Adrenal gland (tissue), 12 donors: ENCODE data around the gene ABCA1. TPM values are rescaled to one million over a fixed set of nuclear protein-coding genes. Genes with fewer than 3 reads are reported as not detected.

Experiments used
- DNase-seq, 7 donors: peaks; one replicate each; pipeline ENCODE4 v3.0.0-alpha.2; 2019 to 2020
- H3K27ac ChIP-seq, 5 donors: fragments of 200-600 bp; sonication (generic) in 4 of 5; 1 replicate in 3 of 5; 2 replicates in 2 of 5; pipeline versions ENCODE4 v1.5.1 to v1.8.0; 2016 to 2020; ENCODE audit warnings: mild to moderate bottlenecking in 1 of 5
- H3K27me3 ChIP-seq: fragments of 200-600 bp; 2 replicates; pipeline ENCODE4 v1.8.0; 2021
- H3K36me3 ChIP-seq, 2 donors: fragments of 200-600 bp; replicated peaks in 1 of 2; 1 replicate in 1 of 2; 2 replicates in 1 of 2; pipeline versions ENCODE4 v1.5.1 to v1.8.0; 2018 to 2022
- H3K4me1 ChIP-seq, 2 donors: fragments of 200-600 bp; replicated peaks in 1 of 2; 1 replicate in 1 of 2; 2 replicates in 1 of 2; pipeline versions ENCODE4 v1.5.1 to v1.8.0; 2018 to 2021
- H3K4me3 ChIP-seq, 4 donors: fragments of 200-600 bp; sonication (generic) in 3 of 4; one replicate each; pipeline ENCODE4 v1.5.1; 2016 to 2018
- H3K9me3 ChIP-seq, 3 donors: fragments of 200-600 bp; sonication (generic) in 1 of 3; replicated peaks in 1 of 3; 1 replicate in 2 of 3; 2 replicates in 1 of 3; pipeline versions ENCODE4 v1.5.1 to v1.8.0; 2016 to 2021
- CTCF ChIP-seq, 6 experiments: fragments of 450-650 bp in 4 of 6; fragments of 200-600 bp in 2 of 6; sonication (generic) in 1 of 6; IDR thresholded peaks; 1 replicate in 5 of 6; 2 replicates in 1 of 6; pipeline versions ENCODE4 v1.5.1 to v1.8.0; 2016 to 2021; ENCODE audit warnings: antibody characterized with exemption in 6 of 6, mild to moderate bottlenecking in 2 of 6, moderate library complexity in 1 of 6
- POLR2A ChIP-seq, 2 donors: fragments of 450-650 bp; IDR thresholded peaks; one replicate each; pipeline ENCODE4 v1.6.1; 2017; ENCODE audit warnings: antibody characterized with exemption in 2 of 2, mild to moderate bottlenecking in 2 of 2, moderate library complexity in 1 of 2
- WGBS, 4 donors: extraction: QIAGEN DNeasy Blood & Tissue Kit in 2 of 4; methylation state at CpG; one replicate each; pipeline versions ENCODE4 v1.1.5 to v1.1.7; 2013 to 2017; 5-methylcytosine and 5-hydroxymethylcytosine counted together
- intact Hi-C, 2 donors: fragments of 100-400 bp; cut with DNase I; formaldehyde crosslinking; loops; one replicate each; pipeline versions ENCODE4 v1.14.1 to v1.15.0; 2022 to 2023
- polyA plus RNA-seq, 3 donors: library from polyadenylated mRNA; stranded (reverse); fragments of 200-250 nt in 2 of 3; fragments of 350-450 nt in 1 of 3; fragmentation: Illumina TruSeq in 1 of 3; extraction: RNeasy Lipid Tissue Mini Kit (QIAGEN cat#74804) in 1 of 3; gene quantifications; one replicate each; pipeline ENCODE4 v1.2.3, GENCODE V29; 2013 to 2014
- total RNA-seq, 9 donors: library from RNA; depleted of rRNA in 4 of 9; stranded (reverse); fragments of >200 nt in 4 of 9; fragments of 120-200 nt in 1 of 9; fragmentation: NEBNext Ultra II Directional in 1 of 9; extraction: Animal tissue kit (Norgen Biotek cat#: 25700) in 1 of 9; gene quantifications; one replicate each; pipeline versions ENCODE4 v1.1.0 to v1.2.4, GENCODE V29; 2013 to 2023
- donor health status: healthy with polysubstance abuse.
- donor health status: Bipolar disorder and iron deficiency.
- donor health status: DM: yes; HTN: yes; CAD: no.
- donor health status: DM: no; HTN: no; CAD: no.
- donor health status: DM: no; HTN: no; CAD: no.
- donor health status: DM: yes; HTN: yes; CAD: no.

The ABCA1 gene
- total and polyA plus RNA-seq, 12 donors, result 26.8 to 446 (median 134) TPM

DNA sequence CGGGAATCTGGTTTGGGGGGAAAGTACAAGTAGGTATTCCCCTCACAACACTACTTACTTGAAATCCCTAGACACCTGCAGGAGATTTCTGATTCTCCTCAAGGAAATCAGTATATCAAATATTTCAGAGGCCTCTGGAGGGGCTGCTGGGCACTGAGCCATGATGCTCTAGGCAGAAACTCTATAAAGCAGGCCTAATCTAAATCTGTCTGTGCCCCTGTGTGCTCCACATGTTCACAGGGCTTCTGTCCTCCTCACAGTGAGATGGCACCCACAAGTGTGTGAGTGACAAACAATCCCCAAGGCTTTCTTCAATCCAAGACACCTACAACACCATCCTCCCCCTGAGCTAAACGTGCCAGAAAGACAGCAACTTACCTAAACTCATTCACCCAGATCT lies 125.0 kb downstream of the ABCA1 start:
- WGBS, 4 donors, result 68 to 85% (median 70%) methylated on average over 2 of the region's 2 CpGs
- no peak for DNase-seq
- Histone ChIP-seq H3K9me3 (no peaks in the 10 kb centered on the region), H3K27ac (peak overlapping the region in 1 of 5 donors; percentile 21), H3K36me3 (peaks cover 0 to 94% of the 10 kb centered on the region in 2 donors), H3K27me3 (no peaks in the 10 kb centered on the region), H3K4me1 (peaks cover 0 to 34% of the 10 kb centered on the region in 2 donors), H3K4me3 (no peak overlapping the region)
- intact Hi-C loops, result no loop called here
- TF ChIP-seq CTCF (IDR thresholded peaks at IDR 0.05), result no peak
- peak in 1 of 2 donors; percentile 11 for TF ChIP-seq POLR2A (IDR thresholded peaks at IDR 0.05)

DNA sequence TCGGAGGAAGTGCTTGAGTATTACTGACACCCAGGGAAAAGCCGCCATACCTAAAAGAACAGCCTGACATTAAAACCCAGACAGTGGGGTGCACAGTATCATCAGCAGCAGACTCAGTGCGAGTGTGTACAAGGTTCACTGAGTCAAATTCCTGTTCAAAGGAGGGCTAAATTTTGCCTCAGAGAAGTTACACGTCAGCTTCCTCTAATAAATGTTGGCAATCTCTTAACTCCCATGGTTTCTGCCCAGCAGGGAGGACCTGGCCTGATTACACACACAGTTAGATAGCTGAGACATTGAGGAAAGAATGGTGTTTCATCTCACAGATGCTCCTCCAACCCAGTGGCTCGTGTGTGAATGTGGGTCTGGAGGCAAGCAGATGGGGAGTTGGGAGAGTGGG lies 125.8 kb downstream of the ABCA1 start:
- Histone ChIP-seq H3K4me1 (peaks cover 0 to 41% of the 10 kb centered on the region in 2 donors), H3K27ac (peak overlapping the region in 1 of 5 donors; percentile 29), H3K4me3 (no peak overlapping the region), H3K9me3 (no peaks in the 10 kb centered on the region), H3K36me3 (peaks cover 0 to 96% of the 10 kb centered on the region in 2 donors), H3K27me3 (no peaks in the 10 kb centered on the region)
- TF ChIP-seq POLR2A (IDR thresholded peaks at IDR 0.05) (no peak), CTCF (IDR thresholded peaks at IDR 0.05) (no peak)
- intact Hi-C loops, result no loop called here
- DNase-seq, result no peak
- WGBS, 4 donors, result 84 to 100% (median 87%) methylated on average over 5 of the region's 5 CpGs

- no peak for DNase-seq
- intact Hi-C loops, result no loop called here
- TF ChIP-seq CTCF (IDR thresholded peaks at IDR 0.05) (no peak), POLR2A (IDR thresholded peaks at IDR 0.05) (no peak)
- Histone ChIP-seq H3K27me3 (no peaks in the 10 kb centered on the region), H3K36me3 (peaks cover 0 to 96% of the 10 kb centered on the region in 2 donors), H3K9me3 (no peaks in the 10 kb centered on the region), H3K4me3 (no peak overlapping the region), H3K27ac (peak overlapping the region in 3 of 5 donors; percentile 30 to 41 (median 38)), H3K4me1 (peaks cover 0 to 60% of the 10 kb centered on the region in 2 donors)
- WGBS, 4 donors, result 53 to 65% (median 59%) methylated on average over 7 of the region's 7 CpGs
Observed at GRCh38 chr9:104800068-104800785, 127.7 kb downstream of the ABCA1 start.

DNA sequence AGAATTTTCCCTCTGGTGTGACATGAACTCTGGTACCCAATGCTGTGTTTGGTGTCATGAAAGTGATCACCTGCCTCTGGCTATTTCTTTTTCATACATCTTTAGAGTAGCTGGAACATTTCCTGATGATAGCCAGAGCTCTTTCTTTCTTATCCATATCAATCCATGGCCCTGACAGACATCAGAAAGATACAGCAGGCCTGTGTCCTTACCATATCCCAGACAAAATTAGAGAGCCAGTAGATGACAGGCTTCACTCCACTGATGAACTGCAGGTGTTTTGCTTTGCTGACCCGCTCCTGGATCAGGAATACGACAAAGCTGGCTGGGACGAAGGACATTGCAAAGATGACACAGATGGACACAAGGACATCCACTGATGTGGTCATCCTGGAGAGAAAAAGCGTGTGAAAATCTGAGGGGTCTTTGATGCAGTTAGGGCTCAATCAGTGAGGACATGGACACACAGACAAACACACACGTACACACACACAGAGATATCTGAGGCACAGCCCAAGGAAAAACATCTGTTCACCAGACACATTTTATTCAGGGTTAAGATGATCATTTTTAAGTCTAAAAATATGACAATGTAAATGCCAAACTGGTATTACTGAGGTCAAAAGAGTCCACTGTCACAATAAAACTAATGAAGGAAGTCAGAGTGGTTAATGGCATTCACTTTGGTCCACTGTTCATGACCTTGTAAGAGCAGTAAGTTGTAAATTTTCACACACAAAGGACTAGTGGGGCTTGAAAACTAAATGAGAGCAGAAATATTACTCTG lies 129.6 kb downstream of the ABCA1 start:
- Histone ChIP-seq H3K36me3 (peaks cover 0 to 96% of the 10 kb centered on the region in 2 donors), H3K9me3 (no peaks in the 10 kb centered on the region), H3K4me1 (peaks cover 0 to 74% of the 10 kb centered on the region in 2 donors), H3K27me3 (no peaks in the 10 kb centered on the region), H3K4me3 (no peak overlapping the region), H3K27ac (peak overlapping the region in 4 of 5 donors; percentile 17 to 70 (median 44))
- TF ChIP-seq CTCF (IDR thresholded peaks at IDR 0.05), result no peak
- TF ChIP-seq POLR2A (IDR thresholded peaks at IDR 0.05), result no peak
- DNase-seq, result no peak
- intact Hi-C loops, result no loop called here
- 36 to 38% (median 37%) methylated on average over 5 of the region's 5 CpGs for WGBS, 4 donors
